Stimulated activated CD4-positive, alpha-beta T cell treated with anti-CD3 and anti-CD28 coated beads, Interleukin-1b, Interleukin-23, amount 100 ng/mL, for 4 hours (primary cell): ENCODE measurements around the gene PPM1E.
"Not testable (repeated sequence)": the region's sequence is repeated elsewhere in the genome, so short reads cannot be mapped to it uniquely, and the experiment has no call there.

Source experiments
- DNase-seq, 2 donors: peaks; one replicate each; pipeline ENCODE4 v3.0.0-alpha.2; 2020; ENCODE audit warnings: low read depth in 2 of 2

PPM1E gene

GRCh38 chr17:58840820-58841612 lies 85.4 kb downstream of the PPM1E start:
- DNase-seq: no peak

- DNase-seq: not testable (repeated sequence)
These were observed 90.8 kb downstream of the PPM1E start for GRCh38 chr17:58846413-58846812.

GRCh38 chr17:58850106-58850505 lies 94.5 kb downstream of the PPM1E start:
- not testable (repeated sequence) for DNase-seq

- DNase-seq: no peak
These were observed 109.6 kb downstream of the PPM1E start for GRCh38 chr17:58865301-58865700.

- no peak for DNase-seq
These were observed 115.1 kb downstream of the PPM1E start for GRCh38 chr17:58870747-58871146.

GRCh38 chr17:58873926-58874325 lies 118.3 kb downstream of the PPM1E start:
- no peak for DNase-seq

- DNase-seq: no peak
These were observed 119.6 kb downstream of the PPM1E start for GRCh38 chr17:58875261-58875660.

- no peak for DNase-seq
These were observed 128.5 kb downstream of the PPM1E start for GRCh38 chr17:58884161-58884560.

- DNase-seq: no peak
These were observed 130.9 kb downstream of the PPM1E start for GRCh38 chr17:58886514-58886913.

- no peak for DNase-seq
These were observed 134.3 kb downstream of the PPM1E start for GRCh38 chr17:58889928-58890327.

GRCh38 chr17:58899191-58899590 lies 143.5 kb downstream of the PPM1E start:
- no peak for DNase-seq

- no peak for DNase-seq
These were observed 146.7 kb downstream of the PPM1E start for GRCh38 chr17:58902322-58902721.

- no peak for DNase-seq
These were observed 156.2 kb downstream of the PPM1E start for GRCh38 chr17:58911741-58912343.

- DNase-seq: no peak
These were observed 157.9 kb downstream of the PPM1E start for GRCh38 chr17:58913552-58913951.

GRCh38 chr17:58913971-58914769 lies 158.5 kb downstream of the PPM1E start:
- DNase-seq: no peak

- DNase-seq: no peak
These were observed 161.6 kb downstream of the PPM1E start for GRCh38 chr17:58917228-58917627.

GRCh38 chr17:58918072-58918471 lies 162.4 kb downstream of the PPM1E start:
- DNase-seq: no peak

- DNase-seq: no peak
These were observed 163.2 kb downstream of the PPM1E start for GRCh38 chr17:58918884-58919283.

GRCh38 chr17:58920773-58921172 lies 165.1 kb downstream of the PPM1E start:
- DNase-seq: no peak

GRCh38 chr17:58932956-58933355 lies 177.3 kb downstream of the PPM1E start:
- no peak for DNase-seq

GRCh38 chr17:58936295-58936694 lies 180.6 kb downstream of the PPM1E start:
- DNase-seq: no peak

- no peak for DNase-seq
These were observed 188.5 kb downstream of the PPM1E start for GRCh38 chr17:58944166-58944565.

- no peak for DNase-seq
These were observed 191.8 kb downstream of the PPM1E start for GRCh38 chr17:58947411-58947810.
